Gastrocnemius medialis (tissue), 4 donors: ENCODE data around the gene PRPF31.

ENCODE experiments used
- POLR2A ChIP-seq, 2 donors: fragments of 450-650 bp; IDR thresholded peaks; one replicate each; pipeline ENCODE4 v1.6.1; 2017; ENCODE audit warnings: antibody characterized with exemption in 2 of 2, mild to moderate bottlenecking in 2 of 2, moderate library complexity in 2 of 2
- TF ChIP-seq, protein P1 (sequence below), 5 experiments: fragments of 450-650 bp in 3 of 5; fragments of 200-600 bp in 2 of 5; sonication (generic) in 2 of 5; IDR thresholded peaks in 4 of 5; conservative IDR thresholded peaks in 1 of 5; 1 replicate in 4 of 5; 2 replicates in 1 of 5; pipeline ENCODE4 v1.5.1; 2016 to 2019; ENCODE audit warnings: antibody characterized with exemption in 5 of 5, mild to moderate bottlenecking in 3 of 5, moderate library complexity in 3 of 5

DNA sequence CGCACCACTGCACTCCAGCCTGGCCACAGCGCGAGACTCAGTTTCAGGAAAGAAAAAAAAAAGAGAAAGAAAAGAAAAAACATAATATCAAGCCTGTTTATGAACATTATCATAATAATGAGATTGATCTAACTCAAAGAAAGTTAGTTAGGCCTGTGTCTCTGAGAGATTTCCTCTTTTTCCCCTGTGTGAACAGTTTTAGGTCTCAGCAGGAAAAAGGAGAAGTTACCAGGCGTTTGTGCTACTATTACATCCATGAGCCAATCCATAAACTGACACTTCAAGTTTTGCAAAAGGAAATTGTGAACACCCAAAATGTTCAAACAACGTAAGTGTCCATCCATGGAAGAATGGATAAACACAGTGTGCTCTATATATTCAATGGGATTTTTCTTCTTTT lies 38.2 kb upstream of the PRPF31 start:
- TF ChIP-seq, protein P1, sequence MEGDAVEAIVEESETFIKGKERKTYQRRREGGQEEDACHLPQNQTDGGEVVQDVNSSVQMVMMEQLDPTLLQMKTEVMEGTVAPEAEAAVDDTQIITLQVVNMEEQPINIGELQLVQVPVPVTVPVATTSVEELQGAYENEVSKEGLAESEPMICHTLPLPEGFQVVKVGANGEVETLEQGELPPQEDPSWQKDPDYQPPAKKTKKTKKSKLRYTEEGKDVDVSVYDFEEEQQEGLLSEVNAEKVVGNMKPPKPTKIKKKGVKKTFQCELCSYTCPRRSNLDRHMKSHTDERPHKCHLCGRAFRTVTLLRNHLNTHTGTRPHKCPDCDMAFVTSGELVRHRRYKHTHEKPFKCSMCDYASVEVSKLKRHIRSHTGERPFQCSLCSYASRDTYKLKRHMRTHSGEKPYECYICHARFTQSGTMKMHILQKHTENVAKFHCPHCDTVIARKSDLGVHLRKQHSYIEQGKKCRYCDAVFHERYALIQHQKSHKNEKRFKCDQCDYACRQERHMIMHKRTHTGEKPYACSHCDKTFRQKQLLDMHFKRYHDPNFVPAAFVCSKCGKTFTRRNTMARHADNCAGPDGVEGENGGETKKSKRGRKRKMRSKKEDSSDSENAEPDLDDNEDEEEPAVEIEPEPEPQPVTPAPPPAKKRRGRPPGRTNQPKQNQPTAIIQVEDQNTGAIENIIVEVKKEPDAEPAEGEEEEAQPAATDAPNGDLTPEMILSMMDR (IDR thresholded peaks at IDR 0.05 in 4 of 5, conservative IDR thresholded peaks at IDR 0.05 in 1 of 5): no peak
- no peak for TF ChIP-seq POLR2A (IDR thresholded peaks at IDR 0.05)
